ENCODE measurements around the gene GYG2. TPM values are rescaled to one million over a fixed set of nuclear protein-coding genes. Genes with fewer than 3 reads are reported as not detected.

GYG2 gene
- polyA plus RNA-seq, 1 donor from 2014 or later, result 6.3 TPM

GRCh38 chrX:2928191-2928582 lies 99.5 kb downstream of the GYG2 start:
- Histone ChIP-seq H3K9ac (ENCODE audit: low read length) (peak overlapping the region; percentile 56), H3K27me3 (ENCODE audit: insufficient read depth, low read depth, low read length) (no peaks in the 10 kb centered on the region), H4K20me1 (ENCODE audit: insufficient read depth) (no peaks in the 10 kb centered on the region), H3F3A (ENCODE audit: insufficient read depth, low read length, poor library complexity, severe bottlenecking) (no peaks in the 10 kb centered on the region), H2AFZ (ENCODE audit: low read depth, low read length) (no peak overlapping the region), H3K36me3 (ENCODE audit: insufficient read depth, low read length) (no peaks in the 10 kb centered on the region), H3K4me2 (ENCODE audit: low read length) (no peak overlapping the region), H3K79me2 (replicated peaks; ENCODE audit: insufficient read depth, low read length) (no peaks in the 10 kb centered on the region), H3K9me2 (ENCODE audit: insufficient read depth, low read length) (no peaks in the 10 kb centered on the region), H3K4me3 (ENCODE audit: low read length) (peak overlapping the region; percentile 61), H3K9me3 (ENCODE audit: low read length) (no peaks in the 10 kb centered on the region), H3K27ac (ENCODE audit: low read length) (no peak overlapping the region)
- TF ChIP-seq POLR2AphosphoS5 (IDR thresholded peaks at IDR 0.05) (no peak), EP300 (conservative IDR thresholded peaks at IDR 0.05; ENCODE audit: poor library complexity, severe bottlenecking) (no peak), MXI1 (conservative IDR thresholded peaks at IDR 0.05; ENCODE audit: poor library complexity, severe bottlenecking) (no peak), RAD21 (conservative IDR thresholded peaks at IDR 0.05) (no peak), SMC3 (conservative IDR thresholded peaks at IDR 0.05; ENCODE audit: poor library complexity) (no peak)

- Histone ChIP-seq H3K9me3 (ENCODE audit: low read length) (no peaks in the 10 kb centered on the region), H3K79me2 (replicated peaks; ENCODE audit: insufficient read depth, low read length) (no peaks in the 10 kb centered on the region), H4K20me1 (ENCODE audit: insufficient read depth) (no peaks in the 10 kb centered on the region), H3K27me3 (ENCODE audit: insufficient read depth, low read depth, low read length) (no peaks in the 10 kb centered on the region), H3K4me3 (ENCODE audit: low read length) (peak within 1 kb of the TSS; percentile 61), H3K4me2 (ENCODE audit: low read length) (no peak within 1 kb of the TSS), H3K36me3 (ENCODE audit: insufficient read depth, low read length) (no peaks in the 10 kb centered on the region), H3K27ac (ENCODE audit: low read length) (no peak within 1 kb of the TSS), H3K9ac (ENCODE audit: low read length) (peak within 1 kb of the TSS; percentile 56), H3K9me2 (ENCODE audit: insufficient read depth, low read length) (no peaks in the 10 kb centered on the region), H2AFZ (ENCODE audit: low read depth, low read length) (no peak within 1 kb of the TSS), H3F3A (ENCODE audit: insufficient read depth, low read length, poor library complexity, severe bottlenecking) (no peaks in the 10 kb centered on the region)
- TF ChIP-seq EZH2 (IDR thresholded peaks at IDR 0.05; ENCODE audit: borderline replicate concordance, insufficient read depth, low read length, poor library complexity, severe bottlenecking), result no peak
- TF ChIP-seq TAF1 (IDR thresholded peaks at IDR 0.05; ENCODE audit: low read depth), result no peak
- no peak for TF ChIP-seq SMC3 (conservative IDR thresholded peaks at IDR 0.05; ENCODE audit: poor library complexity)
- TF ChIP-seq POLR2AphosphoS5 (IDR thresholded peaks at IDR 0.05), result peak; percentile 20
- no peak for TF ChIP-seq REST (IDR thresholded peaks at IDR 0.05; ENCODE audit: borderline replicate concordance)
- TF ChIP-seq MXI1 (conservative IDR thresholded peaks at IDR 0.05; ENCODE audit: poor library complexity, severe bottlenecking), result no peak
Measured at GRCh38 chrX:2928583-2929434, 100.1 kb downstream of the GYG2 start, which contains the start of gene ARSD. ARSD (minus strand) TSS chrX:2929339; CDS start chrX:2929275, 64 bp downstream.

DNA sequence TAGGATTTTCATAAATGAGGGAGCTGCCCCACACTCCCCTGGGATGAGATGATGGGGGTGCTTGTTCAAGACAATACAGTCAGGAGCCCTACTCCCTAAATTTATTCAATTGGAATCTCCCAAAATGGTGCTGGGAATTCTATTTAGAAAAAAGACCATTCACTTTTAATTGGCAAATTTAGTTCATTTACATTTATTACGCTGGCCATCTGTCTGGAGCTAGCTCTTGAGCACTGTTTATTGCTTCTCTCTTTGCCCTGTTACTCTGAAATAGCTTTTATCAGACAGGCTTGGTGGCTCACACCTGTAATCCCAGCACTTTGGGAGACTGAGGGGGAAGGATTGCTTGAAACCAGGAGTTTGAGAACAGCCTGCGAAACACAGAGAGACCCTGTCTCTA lies 102.4 kb downstream of the GYG2 start:
- H3K9me3 ChIP-seq (ENCODE audit: low read length), result no peaks in the 10 kb centered on the region
- no peaks in the 10 kb centered on the region for H4K20me1 ChIP-seq (ENCODE audit: insufficient read depth)
- no peaks in the 10 kb centered on the region for H3K79me2 ChIP-seq (replicated peaks; ENCODE audit: insufficient read depth, low read length)
- H3K4me2 ChIP-seq (ENCODE audit: low read length), result no peak overlapping the region
- H3K27me3 ChIP-seq (ENCODE audit: insufficient read depth, low read depth, low read length), result no peaks in the 10 kb centered on the region
- H3K36me3 ChIP-seq (ENCODE audit: insufficient read depth, low read length), result no peaks in the 10 kb centered on the region
- TF ChIP-seq REST (IDR thresholded peaks at IDR 0.05; ENCODE audit: borderline replicate concordance) (no peak), EZH2 (IDR thresholded peaks at IDR 0.05; ENCODE audit: borderline replicate concordance, insufficient read depth, low read length, poor library complexity, severe bottlenecking) (no peak), RAD21 (conservative IDR thresholded peaks at IDR 0.05) (no peak), POLR2AphosphoS5 (IDR thresholded peaks at IDR 0.05) (no peak), SMC3 (conservative IDR thresholded peaks at IDR 0.05; ENCODE audit: poor library complexity) (no peak), EP300 (conservative IDR thresholded peaks at IDR 0.05; ENCODE audit: poor library complexity, severe bottlenecking) (no peak), MXI1 (conservative IDR thresholded peaks at IDR 0.05; ENCODE audit: poor library complexity, severe bottlenecking) (no peak), CTCF (IDR thresholded peaks at IDR 0.05; ENCODE audit: poor library complexity, severe bottlenecking) (no peak)
- no peak overlapping the region for H3K9ac ChIP-seq (ENCODE audit: low read length)
- H3K27ac ChIP-seq (ENCODE audit: low read length), result no peak overlapping the region
- H3K9me2 ChIP-seq (ENCODE audit: insufficient read depth, low read length), result no peaks in the 10 kb centered on the region
- H2AFZ ChIP-seq (ENCODE audit: low read depth, low read length), result no peak overlapping the region
- no peaks in the 10 kb centered on the region for H3F3A ChIP-seq (ENCODE audit: insufficient read depth, low read length, poor library complexity, severe bottlenecking)
- no peak overlapping the region for H3K4me3 ChIP-seq (ENCODE audit: low read length)

All from neural cell (in vitro differentiated cells).